ENCODE measurements around the gene DSCAM. TPM values are rescaled to one million over a fixed set of nuclear protein-coding genes. Genes with fewer than 3 reads are reported as not detected.

The DSCAM gene
- total RNA-seq, 1 experiment from 2014 or later = not detected

- peak; percentile 63 for DNase-seq (ENCODE audit: low read depth)
- in situ Hi-C loops (cut with HindIII; ENCODE audit: low pct_unique_long_range_greater_than_20kb, low sequenced_read_pairs) = no loop called here
These were observed 5.3 kb downstream of the DSCAM start for GRCh38 chr21:40841524-40842196.

GRCh38 chr21:40840401-40841125 is 6.4 kb downstream of the DSCAM start:
- DNase-seq (ENCODE audit: low read depth) = no peak
- in situ Hi-C loops (cut with HindIII; ENCODE audit: low pct_unique_long_range_greater_than_20kb, low sequenced_read_pairs) = no loop called here

- in situ Hi-C loops (cut with HindIII; ENCODE audit: low pct_unique_long_range_greater_than_20kb, low sequenced_read_pairs) = no loop called here
- no peak for DNase-seq (ENCODE audit: low read depth)
These were observed 7.4 kb downstream of the DSCAM start for GRCh38 chr21:40839521-40839920.

GRCh38 chr21:40837456-40837855 is 9.5 kb downstream of the DSCAM start:
- in situ Hi-C loops (cut with HindIII; ENCODE audit: low pct_unique_long_range_greater_than_20kb, low sequenced_read_pairs) = no loop called here
- no peak for DNase-seq (ENCODE audit: low read depth)

- DNase-seq (ENCODE audit: low read depth) = no peak
- in situ Hi-C loops (cut with HindIII; ENCODE audit: low pct_unique_long_range_greater_than_20kb, low sequenced_read_pairs) = no loop called here
These were observed 11.7 kb downstream of the DSCAM start for GRCh38 chr21:40835184-40835694.

GRCh38 chr21:40833184-40833583 is 13.8 kb downstream of the DSCAM start:
- no peak for DNase-seq (ENCODE audit: low read depth)
- in situ Hi-C loops (cut with HindIII; ENCODE audit: low pct_unique_long_range_greater_than_20kb, low sequenced_read_pairs) = no loop called here

GRCh38 chr21:40832316-40832715 is 14.6 kb downstream of the DSCAM start:
- DNase-seq (ENCODE audit: low read depth) = no peak
- in situ Hi-C loops (cut with HindIII; ENCODE audit: low pct_unique_long_range_greater_than_20kb, low sequenced_read_pairs) = no loop called here

GRCh38 chr21:40830836-40831235 is 16.1 kb downstream of the DSCAM start:
- no peak for DNase-seq (ENCODE audit: low read depth)
- in situ Hi-C loops (cut with HindIII; ENCODE audit: low pct_unique_long_range_greater_than_20kb, low sequenced_read_pairs) = no loop called here

GRCh38 chr21:40829791-40830190 is 17.2 kb downstream of the DSCAM start:
- DNase-seq (ENCODE audit: low read depth) = no peak
- in situ Hi-C loops (cut with HindIII; ENCODE audit: low pct_unique_long_range_greater_than_20kb, low sequenced_read_pairs) = no loop called here

GRCh38 chr21:40829308-40829707 is 17.6 kb downstream of the DSCAM start:
- no peak for DNase-seq (ENCODE audit: low read depth)
- in situ Hi-C loops (cut with HindIII; ENCODE audit: low pct_unique_long_range_greater_than_20kb, low sequenced_read_pairs) = no loop called here

GRCh38 chr21:40827509-40827908 is 19.4 kb downstream of the DSCAM start:
- DNase-seq (ENCODE audit: low read depth) = no peak
- in situ Hi-C loops (cut with HindIII; ENCODE audit: low pct_unique_long_range_greater_than_20kb, low sequenced_read_pairs) = no loop called here

GRCh38 chr21:40819071-40819900 is 27.7 kb downstream of the DSCAM start:
- in situ Hi-C loops (cut with HindIII; ENCODE audit: low pct_unique_long_range_greater_than_20kb, low sequenced_read_pairs) = no loop called here
- DNase-seq (ENCODE audit: low read depth) = no peak

- in situ Hi-C loops (cut with HindIII; ENCODE audit: low pct_unique_long_range_greater_than_20kb, low sequenced_read_pairs) = no loop called here
- no peak for DNase-seq (ENCODE audit: low read depth)
These were observed 33.0 kb downstream of the DSCAM start for GRCh38 chr21:40813918-40814317.

- no peak for DNase-seq (ENCODE audit: low read depth)
- in situ Hi-C loops (cut with HindIII; ENCODE audit: low pct_unique_long_range_greater_than_20kb, low sequenced_read_pairs) = no loop called here
These were observed 37.2 kb downstream of the DSCAM start for GRCh38 chr21:40809673-40810197.

- DNase-seq (ENCODE audit: low read depth) = no peak
- in situ Hi-C loops (cut with HindIII; ENCODE audit: low pct_unique_long_range_greater_than_20kb, low sequenced_read_pairs) = no loop called here
These were observed 43.9 kb downstream of the DSCAM start for GRCh38 chr21:40803101-40803500.

GRCh38 chr21:40800126-40800525 is 46.8 kb downstream of the DSCAM start:
- in situ Hi-C loops (cut with HindIII; ENCODE audit: low pct_unique_long_range_greater_than_20kb, low sequenced_read_pairs) = no loop called here

GRCh38 chr21:40797891-40798290 is 49.1 kb downstream of the DSCAM start:
- in situ Hi-C loops (cut with HindIII; ENCODE audit: low pct_unique_long_range_greater_than_20kb, low sequenced_read_pairs) = no loop called here
- DNase-seq (ENCODE audit: low read depth) = no peak

More at GRCh38 chr21:40800126-40800525, 46.8 kb downstream of the DSCAM start:
- no peak for DNase-seq (ENCODE audit: low read depth)

GRCh38 chr21:40797410-40797809 is 49.5 kb downstream of the DSCAM start:
- in situ Hi-C loops (cut with HindIII; ENCODE audit: low pct_unique_long_range_greater_than_20kb, low sequenced_read_pairs) = no loop called here
- DNase-seq (ENCODE audit: low read depth) = no peak

- in situ Hi-C loops (cut with HindIII; ENCODE audit: low pct_unique_long_range_greater_than_20kb, low sequenced_read_pairs) = no loop called here
- no peak for DNase-seq (ENCODE audit: low read depth)
These were observed 50.5 kb downstream of the DSCAM start for GRCh38 chr21:40796464-40796863.

All from Caki2 (cell line).